Loucy (cell line): Measurements from ENCODE around the gene NHS.

Experiments used
- H2AFZ ChIP-seq: fragments of 200-600 bp; sonication (generic); 2 replicates; pipeline ENCODE4 v1.6.0; 2016; ENCODE audit warnings: antibody characterized with exemption, mild to moderate bottlenecking, low read length, moderate library complexity
- H3F3A ChIP-seq: fragments of 200-600 bp; 2 replicates; pipeline ENCODE4 v1.6.0; 2016; ENCODE audit warnings: antibody characterized with exemption, low read depth, mild to moderate bottlenecking
- H3K27me3 ChIP-seq: fragments of 200-600 bp; sonication (generic); 2 replicates; pipeline ENCODE4 v1.6.1; 2014; ENCODE audit warnings: low read length, mild to moderate bottlenecking; ENCODE audit not compliant: insufficient read depth, poor library complexity, severe bottlenecking
- H3K36me3 ChIP-seq: fragments of 200-600 bp; sonication (generic); 2 replicates; pipeline ENCODE4 v1.6.1; 2016; ENCODE audit warnings: low read length; ENCODE audit not compliant: insufficient read depth
- H3K4me1 ChIP-seq: fragments of 200-600 bp; sonication (generic); 2 replicates; pipeline ENCODE4 v1.5.1; 2014; ENCODE audit warnings: low read length, mild to moderate bottlenecking; ENCODE audit not compliant: insufficient read depth, poor library complexity, severe bottlenecking
- H3K4me2 ChIP-seq: fragments of 200-600 bp; sonication (generic); 2 replicates; pipeline ENCODE4 v1.6.0; 2014; ENCODE audit warnings: antibody characterized with exemption, low read length, low read depth, mild to moderate bottlenecking; ENCODE audit not compliant: poor library complexity, severe bottlenecking
- H3K4me3 ChIP-seq: fragments of 200-600 bp; sonication (generic); 2 replicates; pipeline ENCODE4 v1.5.1; 2014; ENCODE audit warnings: low read length, mild to moderate bottlenecking, mixed read lengths; ENCODE audit not compliant: poor library complexity, severe bottlenecking
- H3K79me2 ChIP-seq: fragments of 200-600 bp; sonication (generic); 2 replicates; pipeline ENCODE4 v1.6.1; 2014; ENCODE audit warnings: low read length; ENCODE audit not compliant: insufficient read depth
- H3K9ac ChIP-seq: fragments of 200-600 bp; sonication (generic); 2 replicates; pipeline ENCODE4 v1.6.0; 2014; ENCODE audit warnings: mild to moderate bottlenecking, low read depth, low read length, moderate library complexity; ENCODE audit not compliant: poor library complexity, severe bottlenecking
- H3K9me2 ChIP-seq: fragments of 200-600 bp; sonication (generic); replicated peaks from 2 replicates; pipeline ENCODE4 v1.6.1; 2016; ENCODE audit warnings: low read depth, low read length, mixed read lengths
- H3K9me3 ChIP-seq: fragments of 200-600 bp; sonication (generic); 2 replicates; pipeline ENCODE4 v1.6.1; 2014; ENCODE audit warnings: mild to moderate bottlenecking, antibody characterized with exemption, low read length, low read depth; ENCODE audit not compliant: insufficient read depth
- H4K20me1 ChIP-seq: fragments of 200-600 bp; sonication (generic); 2 replicates; pipeline ENCODE4 v1.6.0; 2014; ENCODE audit warnings: antibody characterized with exemption, low read length, mild to moderate bottlenecking; ENCODE audit not compliant: insufficient read depth, poor library complexity, severe bottlenecking
- CTCF ChIP-seq: fragments of 200-600 bp; sonication (generic); conservative IDR thresholded peaks from 2 replicates; pipeline ENCODE4 v1.5.1; 2014; ENCODE audit warnings: mild to moderate bottlenecking, antibody characterized with exemption, low read length
- EZH2phosphoT487 ChIP-seq: fragments of 200-600 bp; IDR thresholded peaks from 2 replicates; pipeline ENCODE4 v1.6.1; 2018; ENCODE audit warnings: antibody characterized with exemption, mild to moderate bottlenecking, moderate library complexity, borderline replicate concordance

Gene NHS

DNA sequence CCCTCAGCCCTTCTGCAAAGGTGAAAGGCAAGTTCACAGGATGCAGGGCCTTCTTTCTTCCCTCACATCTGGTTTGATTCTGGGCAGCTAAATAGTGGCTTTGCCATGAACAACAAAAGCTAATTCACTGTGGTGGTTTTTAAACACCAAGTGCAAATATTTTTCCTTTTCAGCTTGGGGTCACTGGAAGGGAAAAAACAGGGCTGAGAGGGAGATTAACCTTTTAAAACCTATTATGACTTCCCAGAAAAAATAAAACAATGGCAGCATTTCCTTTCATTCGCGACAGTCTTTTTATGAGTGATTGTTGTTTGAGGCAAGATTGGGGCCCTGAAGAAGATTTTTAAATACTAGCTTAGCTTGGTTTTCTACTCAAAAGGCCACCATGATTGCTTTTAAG is 258.5 kb downstream of the NHS start:
- Histone ChIP-seq H3K4me1 (no peaks in the 10 kb centered on the region), H3K4me3 (no peak overlapping the region), H3K36me3 (no peaks in the 10 kb centered on the region), H3K27me3 (no peaks in the 10 kb centered on the region), H3K9me2 (no peaks in the 10 kb centered on the region), H3F3A (no peaks in the 10 kb centered on the region), H3K9me3 (no peaks in the 10 kb centered on the region), H4K20me1 (no peaks in the 10 kb centered on the region), H3K4me2 (no peak overlapping the region), H2AFZ (no peak overlapping the region), H3K79me2 (no peaks in the 10 kb centered on the region), H3K9ac (no peak overlapping the region)
- TF ChIP-seq CTCF, result no peak
- TF ChIP-seq EZH2phosphoT487, result no peak

GRCh38 chrX:17634542-17635207 is 259.7 kb downstream of the NHS start:
- Histone ChIP-seq H3F3A (no peaks in the 10 kb centered on the region), H3K9me3 (no peaks in the 10 kb centered on the region), H3K36me3 (no peaks in the 10 kb centered on the region), H3K27me3 (no peaks in the 10 kb centered on the region), H2AFZ (no peak overlapping the region), H4K20me1 (no peaks in the 10 kb centered on the region), H3K4me3 (no peak overlapping the region), H3K4me1 (no peaks in the 10 kb centered on the region), H3K4me2 (no peak overlapping the region), H3K9ac (no peak overlapping the region), H3K79me2 (no peaks in the 10 kb centered on the region), H3K9me2 (no peaks in the 10 kb centered on the region)
- TF ChIP-seq CTCF, result no peak
- TF ChIP-seq EZH2phosphoT487, result no peak

GRCh38 chrX:17635231-17635630 is 260.2 kb downstream of the NHS start:
- H3K9ac ChIP-seq, result no peak overlapping the region
- TF ChIP-seq EZH2phosphoT487 (no peak), CTCF (no peak)
- H2AFZ ChIP-seq, result no peak overlapping the region
- H3K4me1 ChIP-seq, result no peaks in the 10 kb centered on the region
- no peak overlapping the region for H3K4me3 ChIP-seq
- H3K9me3 ChIP-seq, result no peaks in the 10 kb centered on the region
- no peaks in the 10 kb centered on the region for H3K9me2 ChIP-seq
- H3K79me2 ChIP-seq, result no peaks in the 10 kb centered on the region
- no peaks in the 10 kb centered on the region for H3K27me3 ChIP-seq
- H4K20me1 ChIP-seq, result no peaks in the 10 kb centered on the region
- no peaks in the 10 kb centered on the region for H3K36me3 ChIP-seq
- H3K4me2 ChIP-seq, result no peak overlapping the region
- no peaks in the 10 kb centered on the region for H3F3A ChIP-seq
